ENCODE data around the gene AMT.
"Not testable (repeated sequence)": the region's sequence is repeated elsewhere in the genome, so short reads cannot be mapped to it uniquely, and the experiment has no call there.

The AMT gene

DNA sequence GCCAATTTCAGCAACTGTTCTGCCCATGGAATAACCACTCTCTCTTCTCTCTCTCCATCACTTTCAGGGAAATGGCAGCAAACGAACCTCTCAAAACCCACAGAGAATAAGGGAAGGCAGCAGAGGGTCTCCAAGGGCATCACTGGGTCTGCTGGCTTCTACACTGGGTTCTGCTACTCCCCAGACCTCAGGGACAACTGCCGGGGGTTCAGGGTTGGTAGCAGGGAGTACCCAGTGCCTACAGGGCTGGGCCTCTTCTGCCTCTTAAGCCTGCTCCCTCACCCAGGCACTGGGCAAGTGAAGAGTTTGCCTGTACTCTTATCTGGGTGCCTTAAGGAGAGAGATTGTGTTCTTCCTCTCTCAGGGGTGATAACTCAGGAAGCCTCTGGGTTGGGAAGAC, 7.5 kb downstream of the AMT start:
- Mint-ChIP-seq H3K4me3 (peak overlapping the region in 1 of 2 donors; percentile 92), H3K36me3 (ENCODE audit: insufficient read depth) (peaks cover 42% of the 10 kb centered on the region), H3K27me3 (no peaks in the 10 kb centered on the region), H3K4me1 (ENCODE audit: low read depth in 2 of 2) (peaks cover 62 to 63% of the 10 kb centered on the region in 2 donors), H3K9me3 (no peaks in the 10 kb centered on the region), H3K27ac (peak overlapping the region; percentile 93 to 95)
- DNase-seq (no peak), ATAC-seq (replicated peaks) (no peak)

DNA sequence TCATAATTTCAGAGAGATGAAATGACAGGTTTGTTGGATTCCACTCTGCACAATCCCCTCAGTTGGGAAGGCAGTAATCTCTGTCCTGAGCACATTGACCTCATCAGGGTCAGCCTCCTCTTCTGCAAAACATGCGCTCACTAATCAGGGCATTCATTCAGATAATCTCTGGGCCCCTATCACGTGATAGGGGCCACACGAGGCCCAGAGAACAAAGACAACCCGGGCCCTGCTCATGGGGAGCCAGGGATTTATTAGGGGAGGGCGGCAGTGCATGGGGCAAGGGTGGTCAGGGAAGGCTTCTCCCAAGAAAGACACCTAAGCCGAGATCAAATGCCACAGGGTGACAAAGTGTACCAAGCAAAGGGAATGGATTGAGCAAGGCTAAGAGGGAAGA, 8.9 kb downstream of the AMT start:
- Mint-ChIP-seq H3K27me3 (no peaks in the 10 kb centered on the region), H3K36me3 (ENCODE audit: insufficient read depth) (peaks cover 46% of the 10 kb centered on the region), H3K27ac (peak overlapping the region; percentile 44 to 98), H3K9me3 (no peaks in the 10 kb centered on the region), H3K4me3 (peak overlapping the region; percentile 91 to 92), H3K4me1 (ENCODE audit: low read depth in 2 of 2) (peaks cover 60 to 63% of the 10 kb centered on the region in 2 donors)
- ATAC-seq (replicated peaks) (no peak), DNase-seq (no peak)

- Mint-ChIP-seq H3K36me3 (ENCODE audit: insufficient read depth) (peaks cover 46% of the 10 kb centered on the region), H3K4me3 (peak overlapping the region; percentile 91 to 92), H3K4me1 (ENCODE audit: low read depth in 2 of 2) (peaks cover 60 to 64% of the 10 kb centered on the region in 2 donors), H3K27me3 (no peaks in the 10 kb centered on the region), H3K27ac (peak overlapping the region; percentile 96 to 98), H3K9me3 (no peaks in the 10 kb centered on the region)
- ATAC-seq (replicated peaks) (no peak), DNase-seq (no peak)
Observed at GRCh38 chr3:49412632-49413337, 9.5 kb downstream of the AMT start.

GRCh38 chr3:49411968-49412631, 10.2 kb downstream of the AMT start, which contains the start of the genes RHOA and TCTA:
Gene RHOA, minus strand, starts transcription at chr3:49411976. Its CDS starts 36,387 bp downstream, at chr3:49375589.
Gene TCTA, plus strand, starts transcription at chr3:49412423. Its CDS starts 4 bp downstream, at chr3:49412427.
- peaks cover 46% of the 10 kb centered on the region for H3K36me3 Mint-ChIP-seq (ENCODE audit: insufficient read depth)
- no peaks in the 10 kb centered on the region for H3K27me3 Mint-ChIP-seq
- H3K27ac Mint-ChIP-seq: peak within 1 kb of the TSS; percentile 96 to 98
- H3K4me1 Mint-ChIP-seq (ENCODE audit: low read depth in 2 of 2): peaks cover 59 to 66% of the 10 kb centered on the region in 2 donors
- DNase-seq (peak; percentile 96 to 99 (median 97)), ATAC-seq (replicated peaks) (peak; percentile 77)
- peak within 1 kb of the TSS; percentile 91 to 92 for H3K4me3 Mint-ChIP-seq
- no peaks in the 10 kb centered on the region for H3K9me3 Mint-ChIP-seq

- Mint-ChIP-seq H3K4me3 (peak overlapping the region; percentile 91 to 92), H3K27me3 (no peaks in the 10 kb centered on the region), H3K9me3 (no peaks in the 10 kb centered on the region), H3K36me3 (ENCODE audit: insufficient read depth) (peaks cover 46% of the 10 kb centered on the region), H3K4me1 (ENCODE audit: low read depth in 2 of 2) (peaks cover 56 to 66% of the 10 kb centered on the region in 2 donors), H3K27ac (peak overlapping the region; percentile 96 to 98)
- DNase-seq (peak; percentile 40 to 47 (median 46)), ATAC-seq (replicated peaks) (peak; percentile 20)
Observed at GRCh38 chr3:49411535-49411967, 10.7 kb downstream of the AMT start.

- H3K36me3 Mint-ChIP-seq (ENCODE audit: insufficient read depth): peaks cover 43% of the 10 kb centered on the region
- H3K9me3 Mint-ChIP-seq: no peaks in the 10 kb centered on the region
- ATAC-seq (replicated peaks) (no peak), DNase-seq (no peak)
- peak overlapping the region; percentile 70 to 88 for H3K27ac Mint-ChIP-seq
- no peaks in the 10 kb centered on the region for H3K27me3 Mint-ChIP-seq
- H3K4me1 Mint-ChIP-seq (ENCODE audit: low read depth in 2 of 2): peaks cover 56 to 66% of the 10 kb centered on the region in 2 donors
- H3K4me3 Mint-ChIP-seq: peak overlapping the region; percentile 91 to 92
Observed at GRCh38 chr3:49410846-49411534, 11.3 kb downstream of the AMT start.

DNA sequence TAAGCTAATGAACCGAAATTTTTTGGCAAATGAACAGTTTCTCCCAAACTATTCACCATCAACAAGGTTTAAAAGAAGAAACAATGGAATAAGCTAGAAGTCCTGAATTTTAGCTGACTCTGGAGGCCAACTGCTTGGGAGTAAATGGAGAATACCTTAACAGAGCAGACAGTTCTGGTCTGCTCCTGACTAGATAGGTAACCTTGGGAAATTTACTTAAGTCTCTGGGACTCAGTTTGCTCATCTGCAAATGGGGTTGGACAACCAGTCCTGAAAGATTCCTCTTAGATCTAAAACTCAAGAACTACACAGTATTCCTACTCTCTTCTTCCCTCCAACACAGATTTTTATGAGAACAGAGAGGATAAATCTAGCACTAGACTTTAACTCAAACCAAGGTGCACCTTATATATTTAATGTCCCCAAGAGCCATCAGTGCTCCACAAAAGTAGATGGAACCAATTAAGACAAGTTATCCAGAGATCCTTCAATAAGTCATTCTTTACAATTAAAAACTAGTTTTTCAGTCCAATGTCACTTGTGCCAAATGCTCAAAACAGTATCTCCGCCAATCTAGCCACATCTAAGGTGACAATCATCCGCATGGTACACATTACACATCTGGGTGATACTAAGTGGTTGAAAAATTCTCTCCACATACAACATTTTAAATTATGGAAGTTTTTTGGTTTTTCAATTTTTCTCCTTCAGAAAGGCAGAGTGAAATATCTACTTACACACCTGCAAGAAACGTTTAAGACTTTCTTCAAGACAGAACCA, 12.0 kb downstream of the AMT start:
- DNase-seq (no peak), ATAC-seq (replicated peaks) (no peak)
- no peaks in the 10 kb centered on the region for H3K9me3 Mint-ChIP-seq
- no peaks in the 10 kb centered on the region for H3K27me3 Mint-ChIP-seq
- H3K4me3 Mint-ChIP-seq: peak overlapping the region; percentile 91 to 92
- H3K36me3 Mint-ChIP-seq (ENCODE audit: insufficient read depth): peaks cover 41% of the 10 kb centered on the region
- peaks cover 57 to 67% of the 10 kb centered on the region in 2 donors for H3K4me1 Mint-ChIP-seq (ENCODE audit: low read depth in 2 of 2)
- peak overlapping the region; percentile 70 to 88 for H3K27ac Mint-ChIP-seq

GRCh38 chr3:49406571-49407565, 15.4 kb downstream of the AMT start:
- peaks cover 36% of the 10 kb centered on the region for H3K36me3 Mint-ChIP-seq (ENCODE audit: insufficient read depth)
- H3K27me3 Mint-ChIP-seq: no peaks in the 10 kb centered on the region
- DNase-seq (no peak), ATAC-seq (replicated peaks) (no peak)
- peak overlapping the region; percentile 11 to 70 for H3K27ac Mint-ChIP-seq
- peak overlapping the region; percentile 39 to 53 for H3K4me3 Mint-ChIP-seq
- H3K4me1 Mint-ChIP-seq (ENCODE audit: low read depth in 2 of 2): peaks cover 37 to 52% of the 10 kb centered on the region in 2 donors
- H3K9me3 Mint-ChIP-seq: no peaks in the 10 kb centered on the region

DNA sequence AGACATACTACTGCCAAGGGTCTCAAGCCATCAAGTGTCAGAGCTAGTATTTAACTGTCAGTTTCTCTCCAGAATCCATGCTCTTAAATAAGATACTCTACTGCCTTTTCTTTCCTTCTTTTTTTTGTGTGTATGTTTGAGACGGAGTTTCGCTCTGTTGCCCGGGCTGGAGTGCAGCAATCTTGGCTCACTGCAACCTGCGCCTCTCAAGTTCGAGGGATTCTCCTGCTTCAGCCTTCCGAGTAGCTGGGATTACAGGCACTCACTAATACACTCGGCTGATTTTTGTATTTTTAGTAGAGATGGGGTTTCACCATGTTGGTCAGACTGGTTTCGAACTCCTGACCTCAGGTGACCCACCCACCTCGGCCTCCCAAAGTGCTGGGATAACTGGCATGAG, 16.7 kb downstream of the AMT start:
- not testable (repeated sequence) for DNase-seq; H3K27me3 Mint-ChIP-seq; H3K9me3 Mint-ChIP-seq; ATAC-seq (replicated peaks)
- Mint-ChIP-seq H3K4me1 (ENCODE audit: low read depth in 2 of 2) (peaks cover 40 to 54% of the 10 kb centered on the region in 2 donors), H3K36me3 (ENCODE audit: insufficient read depth) (peaks cover 41% of the 10 kb centered on the region), H3K4me3 (peak overlapping the region in 1 of 2 donors; percentile 39), H3K27ac (peak overlapping the region; percentile 11 to 70)

DNA sequence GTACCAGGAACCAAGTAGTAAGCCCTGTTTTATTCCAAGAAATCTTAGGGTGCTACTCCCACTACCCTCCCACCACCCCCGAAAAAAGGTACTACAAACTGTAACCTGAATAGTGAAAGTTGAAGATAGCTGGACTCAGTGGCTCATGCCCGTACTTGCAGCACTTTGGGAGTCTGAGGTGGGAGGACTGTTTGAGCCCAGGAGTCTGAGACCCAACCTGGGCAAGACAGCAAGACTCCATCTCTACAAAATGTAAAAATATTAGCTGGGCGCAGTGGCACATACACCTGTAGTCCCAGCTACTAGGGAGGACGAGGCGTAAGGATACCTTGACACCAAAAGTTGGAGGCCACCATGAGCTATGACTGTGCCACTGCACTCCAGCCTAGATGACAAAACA, 18.4 kb downstream of the AMT start:
- H3K9me3 Mint-ChIP-seq: no peaks in the 10 kb centered on the region
- no peak overlapping the region for H3K4me3 Mint-ChIP-seq
- ATAC-seq (replicated peaks): no peak
- H3K27me3 Mint-ChIP-seq: no peaks in the 10 kb centered on the region
- peaks cover 51% of the 10 kb centered on the region for H3K36me3 Mint-ChIP-seq (ENCODE audit: insufficient read depth)
- peak overlapping the region in 1 of 2 donors; percentile 35 for H3K27ac Mint-ChIP-seq
- peaks cover 37 to 55% of the 10 kb centered on the region in 2 donors for H3K4me1 Mint-ChIP-seq (ENCODE audit: low read depth in 2 of 2)
- no peak for DNase-seq

GRCh38 chr3:49401766-49402165, 20.5 kb downstream of the AMT start:
- Mint-ChIP-seq H3K27ac (no peak overlapping the region), H3K27me3 (no peaks in the 10 kb centered on the region), H3K36me3 (ENCODE audit: insufficient read depth) (peaks cover 64% of the 10 kb centered on the region), H3K4me1 (ENCODE audit: low read depth in 2 of 2) (peaks cover 38 to 54% of the 10 kb centered on the region in 2 donors), H3K9me3 (no peaks in the 10 kb centered on the region), H3K4me3 (peak overlapping the region in 1 of 2 donors; percentile 15)
- ATAC-seq (replicated peaks): no peak
- no peak for DNase-seq

DNA sequence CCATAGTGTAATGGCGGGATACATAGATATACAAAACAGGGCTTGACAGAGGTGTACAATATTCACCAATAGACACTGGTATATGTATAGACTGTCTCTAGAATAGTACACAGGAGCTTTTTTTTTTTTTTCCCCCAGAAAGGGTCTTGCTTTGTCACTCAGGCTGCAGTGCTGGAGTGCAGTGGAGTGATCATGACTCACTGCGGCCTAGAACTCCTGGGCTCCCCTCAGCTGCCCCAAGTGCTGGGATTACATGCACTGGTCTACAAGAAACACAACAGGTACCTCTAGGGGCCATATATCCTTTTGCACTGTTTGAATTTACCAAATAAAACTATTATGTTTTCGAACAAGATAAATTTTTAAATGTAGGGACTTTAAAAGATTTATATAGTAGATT, 22.8 kb downstream of the AMT start:
- peak overlapping the region; percentile 7 to 35 for H3K4me3 Mint-ChIP-seq
- no peak for ATAC-seq (replicated peaks)
- peaks cover 43 to 58% of the 10 kb centered on the region in 2 donors for H3K4me1 Mint-ChIP-seq (ENCODE audit: low read depth in 2 of 2)
- peaks cover 71% of the 10 kb centered on the region for H3K36me3 Mint-ChIP-seq (ENCODE audit: insufficient read depth)
- no peaks in the 10 kb centered on the region for H3K9me3 Mint-ChIP-seq
- H3K27ac Mint-ChIP-seq: peak overlapping the region; percentile 64 to 87
- no peaks in the 10 kb centered on the region for H3K27me3 Mint-ChIP-seq
- DNase-seq: no peak

Data from effector memory CD8-positive, alpha-beta T cell (primary cell).